ENCODE data around the gene S100PBP. TPM values are rescaled to one million over a fixed set of nuclear protein-coding genes. Genes with fewer than 3 reads are reported as not detected.
A peak's percentile ranks its signal among the peaks of the same experiment; 100 is the strongest.

S100PBP gene
- total RNA-seq, 1 experiment from 2014 or later, result 50.1 TPM

DNA sequence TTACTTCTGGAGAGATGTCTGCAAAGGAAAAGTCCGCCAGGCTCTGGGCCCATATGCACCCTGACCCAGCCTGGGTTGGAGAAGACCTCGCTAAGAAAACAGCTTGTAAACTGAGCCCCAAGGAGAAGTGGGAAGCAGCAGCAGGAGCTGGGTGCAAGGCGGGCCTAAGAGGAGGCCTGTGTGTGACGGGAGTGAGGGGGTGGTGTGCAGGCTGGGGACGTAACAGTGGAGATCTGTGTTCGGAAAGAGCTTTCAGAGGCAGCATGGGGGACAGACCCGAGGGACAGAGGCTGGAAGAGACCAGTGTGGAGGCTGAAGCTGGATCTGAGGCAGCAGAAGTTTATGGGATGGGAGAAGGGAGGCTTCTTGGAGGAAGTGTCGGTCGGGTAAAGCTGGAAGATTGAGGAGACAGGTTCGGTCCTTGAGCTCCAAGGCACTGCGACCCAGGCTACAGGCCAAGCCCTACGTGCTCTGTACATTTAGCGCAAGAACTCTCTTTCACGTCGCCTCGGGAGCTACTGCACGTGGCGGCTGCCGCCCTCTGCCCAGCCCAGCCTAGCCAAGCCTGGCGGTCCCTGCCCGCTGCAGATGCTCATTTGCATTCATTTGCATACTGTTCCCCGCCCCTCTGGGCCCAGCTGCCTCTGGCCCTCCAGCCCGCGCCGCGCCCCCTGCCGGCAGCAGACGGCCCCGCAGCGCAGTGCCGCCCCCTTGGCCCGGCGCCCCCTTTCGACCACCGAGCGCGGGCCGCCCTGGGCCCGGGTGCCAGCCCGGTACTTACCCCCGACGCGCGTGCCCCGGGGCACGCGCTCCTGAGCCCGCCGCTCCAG, 75.1 kb downstream of the S100PBP start:
- Histone ChIP-seq H3K56ac (ENCODE audit: insufficient read length, low read depth, low read length) (no peak overlapping the region), H4K91ac (ENCODE audit: insufficient read length, low read depth, low read length) (no peak overlapping the region), H2BK20ac (ENCODE audit: low read depth, low read length, poor library complexity, severe bottlenecking) (no peak overlapping the region), H2BK5ac (ENCODE audit: insufficient read length, low read length) (no peak overlapping the region), H3T11ph (ENCODE audit: low read length) (no peak overlapping the region), H3K79me2 (ENCODE audit: insufficient read depth, low read length) (no peaks in the 10 kb centered on the region), H4K8ac (replicated peaks; ENCODE audit: insufficient read length, low read depth, low read length) (no peak overlapping the region), H3K4me2 (ENCODE audit: insufficient read depth, insufficient read length, low read length) (peak overlapping the region; percentile 53), H3K4me1 (ENCODE audit: insufficient read depth, low read length) (no peaks in the 10 kb centered on the region), H3K14ac (ENCODE audit: insufficient read depth, low read length) (no peak overlapping the region), H4K20me1 (ENCODE audit: control insufficient read depth, insufficient read depth, insufficient read length) (peaks cover 3% of the 10 kb centered on the region), H3K4ac (ENCODE audit: low read depth, low read length) (no peak overlapping the region), H2BK12ac (ENCODE audit: insufficient read length, low read depth, low read length) (no peak overlapping the region), H3K9ac (ENCODE audit: extremely low read depth, insufficient read length, low read length) (no peak overlapping the region), H3K27me3 (ENCODE audit: insufficient read depth, low read length) (no peaks in the 10 kb centered on the region; the same call in 1 of the 2 replicates), H2BK15ac (ENCODE audit: low read depth, low read length) (no peak overlapping the region), H2AK5ac (ENCODE audit: insufficient read length, low read length) (no peak overlapping the region), H4K5ac (ENCODE audit: insufficient read length, low read depth, low read length) (no peak overlapping the region), H3K27ac (ENCODE audit: insufficient read length, low read depth, low read length) (no peak overlapping the region), H3K23ac (ENCODE audit: insufficient read length, low read depth, low read length) (no peak overlapping the region), H2AFZ (ENCODE audit: low read length) (no peak overlapping the region), H3K79me1 (ENCODE audit: insufficient read depth, low read depth, low read length, poor library complexity, severe bottlenecking) (no peaks in the 10 kb centered on the region), H3K18ac (ENCODE audit: insufficient read length, low read depth, low read length) (no peak overlapping the region), H3K23me2 (ENCODE audit: insufficient read length, low read depth, low read length, poor library complexity, severe bottlenecking) (no peaks in the 10 kb centered on the region), H2BK120ac (ENCODE audit: low read depth, low read length, poor library complexity, severe bottlenecking) (no peak overlapping the region), H3K9me3 (ENCODE audit: control insufficient read depth, low read depth, low read length) (no peaks in the 10 kb centered on the region)
- H3K36me3 Mint-ChIP-seq (ENCODE audit: insufficient read depth in 1 of 3, low read depth in 3 of 3), result peaks cover 0 to 9% (median 0%) of the 10 kb centered on the region in 3 experiments; a peak in 1 of 7 replicates
- H3K27me3 Mint-ChIP-seq (ENCODE audit: low read depth), result peaks cover 74% of the 10 kb centered on the region
- H3K27ac Mint-ChIP-seq, result no peak overlapping the region
- WGBS (ENCODE audit: extremely low coverage, insufficient read length, low lambda C conversion rate), result no CpG with 5 or more reads among the region's 49 CpGs
- peak; percentile 90 for DNase-seq
- TF ChIP-seq, protein P1, sequence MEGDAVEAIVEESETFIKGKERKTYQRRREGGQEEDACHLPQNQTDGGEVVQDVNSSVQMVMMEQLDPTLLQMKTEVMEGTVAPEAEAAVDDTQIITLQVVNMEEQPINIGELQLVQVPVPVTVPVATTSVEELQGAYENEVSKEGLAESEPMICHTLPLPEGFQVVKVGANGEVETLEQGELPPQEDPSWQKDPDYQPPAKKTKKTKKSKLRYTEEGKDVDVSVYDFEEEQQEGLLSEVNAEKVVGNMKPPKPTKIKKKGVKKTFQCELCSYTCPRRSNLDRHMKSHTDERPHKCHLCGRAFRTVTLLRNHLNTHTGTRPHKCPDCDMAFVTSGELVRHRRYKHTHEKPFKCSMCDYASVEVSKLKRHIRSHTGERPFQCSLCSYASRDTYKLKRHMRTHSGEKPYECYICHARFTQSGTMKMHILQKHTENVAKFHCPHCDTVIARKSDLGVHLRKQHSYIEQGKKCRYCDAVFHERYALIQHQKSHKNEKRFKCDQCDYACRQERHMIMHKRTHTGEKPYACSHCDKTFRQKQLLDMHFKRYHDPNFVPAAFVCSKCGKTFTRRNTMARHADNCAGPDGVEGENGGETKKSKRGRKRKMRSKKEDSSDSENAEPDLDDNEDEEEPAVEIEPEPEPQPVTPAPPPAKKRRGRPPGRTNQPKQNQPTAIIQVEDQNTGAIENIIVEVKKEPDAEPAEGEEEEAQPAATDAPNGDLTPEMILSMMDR (conservative IDR thresholded peaks at IDR 0.05), result peak; percentile 100
- peaks cover 5 to 8% of the 10 kb centered on the region in 2 experiments; a peak in 4 of 5 replicates for H3K9me3 Mint-ChIP-seq
- H3K4me1 Mint-ChIP-seq, result peaks cover 9 to 23% of the 10 kb centered on the region in 2 experiments; a peak in 3 of 4 replicates
- peak overlapping the region; percentile 69 to 88 for H3K4me3 Mint-ChIP-seq
